HEK293T (cell line): ENCODE data around the gene LINGO1.

Experiments
- CTCF ChIA-PET: fragments of 350-600 bp; formaldehyde crosslinking; extraction: SDS; loops from one replicate; lab custom pipeline; 2021; ENCODE audit warnings: antibody characterized with exemption, inconsistent platforms; lab: Yijun Ruan, JAX
- POLR2A ChIA-PET: fragments of 350-600 bp; formaldehyde crosslinking; extraction: SDS; loops from one replicate; lab custom pipeline; 2020; ENCODE audit warnings: antibody characterized with exemption, inconsistent platforms; lab: Yijun Ruan, JAX
- DNase-seq: peaks from one replicate; pipeline ENCODE4 v3.0.0; 2012; ENCODE audit warnings: mixed read lengths; ENCODE audit errors: extremely low spot score
- ARNT ChIP-seq: fragments of 450-650 bp; IDR thresholded peaks from 2 replicates; pipeline ENCODE4 v1.6.1; 2017; ENCODE audit warnings: mild to moderate bottlenecking
- BHLHE40 ChIP-seq: fragments of 450-650 bp; IDR thresholded peaks from 2 replicates; pipeline ENCODE4 v1.6.1; 2016; ENCODE audit warnings: mild to moderate bottlenecking, moderate library complexity, borderline replicate concordance
- CTBP1 ChIP-seq: fragments of 450-650 bp; IDR thresholded peaks from 2 replicates; pipeline ENCODE4 v1.6.1; 2016; ENCODE audit warnings: borderline replicate concordance
- ELF4 ChIP-seq: fragments of 450-650 bp; IDR thresholded peaks from 2 replicates; pipeline ENCODE4 v1.6.1; 2017; ENCODE audit warnings: antibody characterized with exemption
- FOXA1 ChIP-seq: fragments of 450-650 bp; IDR thresholded peaks from 2 replicates; pipeline ENCODE4 v1.6.1; 2016; ENCODE audit warnings: mild to moderate bottlenecking
- FOXK2 ChIP-seq: fragments of 450-650 bp; IDR thresholded peaks from 2 replicates; pipeline ENCODE4 v1.6.1; 2016; ENCODE audit warnings: mild to moderate bottlenecking
- FOXM1 ChIP-seq: fragments of 450-650 bp; IDR thresholded peaks from 2 replicates; pipeline ENCODE4 v1.6.1; 2017; ENCODE audit warnings: mild to moderate bottlenecking, borderline replicate concordance
- HDGF ChIP-seq: fragments of 450-650 bp; IDR thresholded peaks from 2 replicates; pipeline ENCODE4 v1.6.1; 2017; ENCODE audit warnings: antibody characterized with exemption, borderline replicate concordance
- L3MBTL2 ChIP-seq: fragments of 450-650 bp; conservative IDR thresholded peaks from 2 replicates; pipeline ENCODE4 v1.6.1; 2016; ENCODE audit warnings: mild to moderate bottlenecking
- LEF1 ChIP-seq: fragments of 450-650 bp; IDR thresholded peaks from 2 replicates; pipeline ENCODE4 v1.6.1; 2017; ENCODE audit warnings: mild to moderate bottlenecking, borderline replicate concordance
- NFRKB ChIP-seq: fragments of 450-650 bp; IDR thresholded peaks from 2 replicates; pipeline ENCODE4 v1.6.1; 2016; ENCODE audit warnings: mild to moderate bottlenecking, moderate library complexity
- SP1 ChIP-seq: fragments of 450-650 bp; IDR thresholded peaks from 2 replicates; pipeline ENCODE4 v1.6.1; 2017
- SUZ12 ChIP-seq: fragments of 450-650 bp; IDR thresholded peaks from 2 replicates; pipeline ENCODE4 v1.6.1; 2016; ENCODE audit warnings: mild to moderate bottlenecking
- TARDBP ChIP-seq: fragments of 450-650 bp; IDR thresholded peaks from 2 replicates; pipeline ENCODE4 v1.6.1; 2016
- ZNF384 ChIP-seq: fragments of 450-650 bp; IDR thresholded peaks from 2 replicates; pipeline ENCODE4 v1.6.1; 2016
- TF ChIP-seq, protein P1 (sequence below): fragments of 450-650 bp; IDR thresholded peaks from 2 replicates; pipeline ENCODE4 v1.6.1; 2016

LINGO1 gene

DNA sequence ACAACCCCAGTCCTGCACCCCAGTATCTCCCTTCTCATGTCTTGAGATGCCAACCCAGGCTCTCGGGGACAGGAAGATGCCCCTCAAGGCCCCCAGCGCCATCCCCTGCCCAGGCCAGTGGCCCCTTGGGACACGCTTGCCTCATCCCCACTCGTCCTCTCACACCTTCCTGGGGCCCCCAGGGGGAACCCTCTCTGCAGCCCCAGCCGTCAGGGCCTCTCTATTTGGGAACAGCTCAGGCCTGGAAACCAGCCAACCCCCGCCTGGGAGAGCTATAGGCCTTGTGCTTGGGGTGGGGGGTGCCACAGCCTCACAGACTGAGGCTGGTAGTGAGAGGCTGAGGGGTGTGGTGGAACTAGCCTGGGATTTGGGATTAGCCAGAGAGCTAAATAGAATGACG is 7.8 kb downstream of the LINGO1 start:
- POLR2A ChIA-PET: no interaction called here
- CTCF ChIA-PET: interaction anchor here (1.3 kb wide), 1 partner anchor 8 kb away, joined by 11 read pairs; no protein-coding TSS in a partner anchor
- no peak for TF ChIP-seq NFRKB
- TF ChIP-seq FOXM1: no peak
- TF ChIP-seq TARDBP: no peak
- TF ChIP-seq ZNF384: no peak
- no peak for TF ChIP-seq FOXA1
- TF ChIP-seq ARNT: no peak
- no peak for TF ChIP-seq SUZ12
- TF ChIP-seq L3MBTL2: no peak
- TF ChIP-seq ELF4: no peak
- no peak for DNase-seq

DNA sequence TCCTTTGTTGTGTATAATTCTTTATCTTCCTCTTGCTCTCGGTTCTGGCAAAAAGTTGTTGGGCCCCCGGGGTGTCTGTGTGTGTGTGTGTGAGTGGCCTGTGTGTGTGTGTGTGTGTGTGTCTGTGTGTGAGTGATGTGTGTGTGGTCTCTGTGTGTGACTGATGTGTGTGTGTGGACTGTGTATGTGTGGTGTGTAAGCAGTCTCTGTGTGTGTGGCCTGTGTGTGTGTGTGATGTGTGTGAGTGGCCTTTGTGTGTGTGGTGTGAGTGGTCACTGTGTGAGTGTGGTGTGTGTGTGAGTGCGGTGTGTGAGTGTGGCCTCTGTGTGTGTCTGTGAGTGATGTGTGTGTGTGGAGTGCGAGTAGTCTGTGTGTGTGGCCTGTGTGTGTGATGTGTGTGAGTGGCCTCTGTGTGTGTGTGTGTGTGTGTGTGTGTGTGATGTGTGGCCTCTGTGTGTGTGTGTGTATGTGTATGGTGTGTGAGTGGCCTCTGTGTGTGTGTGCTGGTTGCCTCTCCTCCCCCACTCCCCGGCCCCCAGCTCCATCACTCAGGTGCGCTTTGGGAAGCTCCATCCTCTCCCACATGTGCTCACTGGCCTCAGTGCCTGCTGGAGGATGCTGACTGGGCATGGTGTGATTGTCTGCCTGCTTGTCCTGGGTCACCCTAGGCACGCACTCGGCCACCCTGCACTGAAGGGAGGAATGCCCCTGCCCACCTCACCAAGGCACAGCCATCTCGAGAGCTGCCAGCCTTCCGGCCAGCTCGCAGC is 8.8 kb downstream of the LINGO1 start:
- CTCF ChIA-PET: interaction anchor here (0.6 to 1.7 kb wide), 3 partner anchors 9 to 115 kb away, joined by 3 to 13 read pairs (median 11); partner anchors contain the start of gene LINGO1
- no peak for DNase-seq
- TF ChIP-seq TARDBP (peak; percentile 71), ZNF384 (no peak)
- POLR2A ChIA-PET: no interaction called here

DNA sequence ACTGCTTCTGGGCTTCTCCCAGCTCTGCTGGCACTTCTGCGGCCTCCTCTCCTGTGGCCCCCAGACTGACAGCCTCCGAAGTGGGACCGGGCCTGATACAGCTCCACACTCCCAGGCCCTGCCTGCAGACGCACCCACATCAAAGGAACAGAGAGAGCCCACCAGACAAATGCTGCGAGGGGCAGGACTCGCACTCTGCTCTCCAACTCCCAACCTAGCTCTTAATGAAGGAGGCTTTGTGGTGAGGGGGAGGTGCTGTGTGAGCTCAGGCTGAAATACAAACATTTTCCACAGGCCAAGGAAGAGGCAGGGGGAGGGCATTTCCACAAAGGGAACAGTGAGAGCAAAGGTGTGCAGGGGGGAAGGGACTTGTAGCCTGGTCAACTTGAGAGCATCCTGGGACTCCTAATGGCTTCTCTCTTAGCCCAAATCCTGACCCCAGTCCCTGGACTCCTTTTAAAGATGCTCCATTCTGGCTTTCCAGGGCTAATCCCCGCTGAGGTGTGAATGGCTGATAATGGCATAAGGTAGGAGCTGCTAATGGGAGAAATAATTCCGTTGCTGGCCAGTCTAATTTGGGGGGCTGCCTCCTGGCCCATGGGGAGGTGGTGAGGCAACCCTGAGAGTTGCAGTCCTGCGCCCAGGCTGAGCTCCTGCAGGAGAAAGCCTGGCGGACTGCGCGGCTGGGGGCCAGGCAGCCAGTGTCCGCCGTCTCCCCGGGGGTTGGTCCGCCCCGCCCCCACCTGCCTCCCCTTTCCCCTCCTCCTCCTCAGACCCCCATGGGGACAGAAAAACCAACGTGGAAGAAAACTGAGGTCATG is 9.6 kb downstream of the LINGO1 start:
- no peak for TF ChIP-seq TARDBP
- ChIA-PET CTCF (interaction anchor here (0.6 to 1.7 kb wide), 3 partner anchors 10 to 116 kb away, joined by 3 to 13 read pairs (median 3); partner anchors contain the start of gene LINGO1), POLR2A (interaction anchor here (1.0 to 1.5 kb wide), 2 partner anchors 10 to 13 kb away, joined by 3 read pairs; no protein-coding TSS in a partner anchor)
- DNase-seq: no peak

GRCh38 chr15:77622209-77622933 is 10.3 kb downstream of the LINGO1 start:
- ChIA-PET POLR2A (interaction anchor here (1.0 to 1.5 kb wide), 2 partner anchors 11 to 12 kb away, joined by 3 read pairs; no protein-coding TSS in a partner anchor), CTCF (interaction anchor here (0.5 to 1.7 kb wide), 3 partner anchors 11 to 393 kb away, joined by 3 to 13 read pairs (median 4); partner anchors contain the start of gene LINGO1)
- no peak for DNase-seq
- TF ChIP-seq TARDBP (no peak), SP1 (no peak), ARNT (no peak), ZNF384 (no peak), FOXA1 (no peak), FOXK2 (no peak), CTBP1 (no peak), SUZ12 (no peak), HDGF (no peak), BHLHE40 (no peak), ELF4 (no peak), NFRKB (no peak), L3MBTL2 (no peak), FOXM1 (no peak), LEF1 (no peak)
- TF ChIP-seq, protein P1, sequence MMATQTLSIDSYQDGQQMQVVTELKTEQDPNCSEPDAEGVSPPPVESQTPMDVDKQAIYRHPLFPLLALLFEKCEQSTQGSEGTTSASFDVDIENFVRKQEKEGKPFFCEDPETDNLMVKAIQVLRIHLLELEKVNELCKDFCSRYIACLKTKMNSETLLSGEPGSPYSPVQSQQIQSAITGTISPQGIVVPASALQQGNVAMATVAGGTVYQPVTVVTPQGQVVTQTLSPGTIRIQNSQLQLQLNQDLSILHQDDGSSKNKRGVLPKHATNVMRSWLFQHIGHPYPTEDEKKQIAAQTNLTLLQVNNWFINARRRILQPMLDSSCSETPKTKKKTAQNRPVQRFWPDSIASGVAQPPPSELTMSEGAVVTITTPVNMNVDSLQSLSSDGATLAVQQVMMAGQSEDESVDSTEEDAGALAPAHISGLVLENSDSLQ: no peak

GRCh38 chr15:77621847-77622208 is 10.9 kb downstream of the LINGO1 start:
- POLR2A ChIA-PET: interaction anchor here (1.5 kb wide), 1 partner anchor 12 kb away, joined by 3 read pairs; no protein-coding TSS in a partner anchor
- CTCF ChIA-PET: no interaction called here
- no peak for TF ChIP-seq NFRKB
- TF ChIP-seq FOXA1: no peak
- DNase-seq: no peak

DNA sequence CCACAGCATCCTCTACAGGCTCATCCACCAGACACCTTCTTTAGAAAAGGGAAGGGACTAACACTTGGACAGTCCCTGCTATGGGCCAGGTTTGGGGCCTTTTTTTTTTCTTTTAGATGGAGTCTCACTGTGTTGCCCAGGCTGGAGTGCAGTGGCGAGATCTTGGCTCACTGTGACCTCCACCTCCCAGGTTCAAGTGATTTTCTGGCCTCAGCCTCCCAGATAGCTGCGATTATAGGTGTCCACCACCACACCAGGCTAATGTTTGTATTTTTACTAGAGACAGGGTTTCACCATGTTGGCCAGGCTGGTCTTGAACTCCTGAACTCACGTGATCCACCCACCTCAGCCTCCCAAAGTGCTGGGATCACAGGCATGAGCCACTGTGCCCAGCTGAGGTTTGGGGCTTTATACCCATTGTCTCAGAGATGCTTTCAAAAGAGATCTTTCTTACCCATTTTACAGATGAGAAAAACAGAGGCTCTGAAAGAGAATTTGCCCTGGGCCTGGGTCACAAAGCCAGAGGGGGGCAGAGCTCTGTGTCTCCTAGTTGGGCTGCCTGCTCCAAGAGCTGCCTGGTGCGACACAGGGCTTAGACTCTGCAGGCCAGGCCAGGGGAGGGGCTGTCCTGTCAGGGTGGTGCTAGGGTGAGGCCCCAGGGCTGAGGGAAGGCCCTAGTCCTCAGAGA is 11.6 kb downstream of the LINGO1 start:
- no peak for DNase-seq
- TF ChIP-seq, protein P1: no peak
- no peak for TF ChIP-seq BHLHE40
- TF ChIP-seq ZNF384: no peak
- no peak for TF ChIP-seq TARDBP
- no peak for TF ChIP-seq SP1
- no peak for TF ChIP-seq NFRKB
- TF ChIP-seq FOXM1: no peak
- no peak for TF ChIP-seq FOXK2
- no peak for TF ChIP-seq LEF1
- no peak for TF ChIP-seq L3MBTL2
- no peak for TF ChIP-seq CTBP1
- no peak for TF ChIP-seq FOXA1
- TF ChIP-seq HDGF: no peak
- ChIA-PET CTCF (no interaction called here), POLR2A (no interaction called here)
